NCI-H1694 treated with DMSO at 0.1 percent for 48 hours (cell line): ENCODE results near the gene CLIC4.
"Not testable (repeated sequence)": the region's sequence is repeated elsewhere in the genome, so short reads cannot be mapped to it uniquely, and the experiment has no call there.

Experiments
- DNase-seq: peaks from one replicate; lab custom pipeline; 2025; lab: John Stamatoyannopoulos, UW

The CLIC4 gene

GRCh38 chr1:24717887-24718650 is 27.2 kb upstream of the CLIC4 start:
- no peak for DNase-seq

- DNase-seq: no peak
Observed at GRCh38 chr1:24720152-24720551, 25.1 kb upstream of the CLIC4 start.

- no peak for DNase-seq
Observed at GRCh38 chr1:24721533-24721932, 23.7 kb upstream of the CLIC4 start.

- not testable (repeated sequence) for DNase-seq
Observed at GRCh38 chr1:24722073-24723035, 22.9 kb upstream of the CLIC4 start.

DNA sequence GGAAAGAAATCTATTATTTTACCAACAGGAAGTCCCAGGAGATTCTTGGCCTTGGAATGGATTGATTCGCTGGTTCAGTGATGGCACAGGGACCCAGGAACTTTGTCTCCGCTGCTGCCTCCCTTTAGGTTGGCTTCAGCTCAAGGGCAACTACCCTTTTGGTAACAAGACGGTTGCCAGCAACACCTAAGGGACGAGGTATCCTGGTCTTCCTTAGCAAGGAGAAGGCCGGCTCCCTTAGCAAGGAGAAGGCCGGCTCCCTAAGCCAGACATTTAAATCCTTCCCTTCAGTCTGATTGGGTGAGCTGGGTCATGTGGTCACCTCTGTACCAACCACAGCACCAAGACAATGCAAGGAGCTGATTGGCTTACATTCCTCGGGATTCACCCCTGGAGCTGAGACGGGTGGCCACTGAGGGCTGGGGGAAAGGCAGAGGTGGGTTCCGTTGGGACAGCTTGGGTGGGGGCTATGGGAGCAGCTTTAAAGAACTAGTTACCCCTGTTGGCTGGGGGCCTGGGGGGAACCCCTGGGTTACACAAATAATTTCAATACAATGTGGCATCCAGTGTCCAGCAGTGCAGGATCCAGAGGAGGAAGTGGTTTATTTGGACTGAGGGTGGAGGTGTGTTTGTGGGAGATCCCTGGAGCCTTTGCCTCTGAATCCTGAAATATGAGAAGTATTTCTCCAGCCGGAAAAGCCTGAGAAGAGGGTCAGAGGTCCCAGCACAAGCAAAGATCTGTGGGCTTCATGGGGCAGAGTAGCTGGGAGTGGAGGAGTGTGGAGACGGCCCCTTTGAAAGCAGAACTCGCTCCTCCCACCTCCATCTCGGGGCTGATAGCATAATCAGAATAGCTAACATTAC is 20.7 kb upstream of the CLIC4 start:
- DNase-seq: no peak

DNA sequence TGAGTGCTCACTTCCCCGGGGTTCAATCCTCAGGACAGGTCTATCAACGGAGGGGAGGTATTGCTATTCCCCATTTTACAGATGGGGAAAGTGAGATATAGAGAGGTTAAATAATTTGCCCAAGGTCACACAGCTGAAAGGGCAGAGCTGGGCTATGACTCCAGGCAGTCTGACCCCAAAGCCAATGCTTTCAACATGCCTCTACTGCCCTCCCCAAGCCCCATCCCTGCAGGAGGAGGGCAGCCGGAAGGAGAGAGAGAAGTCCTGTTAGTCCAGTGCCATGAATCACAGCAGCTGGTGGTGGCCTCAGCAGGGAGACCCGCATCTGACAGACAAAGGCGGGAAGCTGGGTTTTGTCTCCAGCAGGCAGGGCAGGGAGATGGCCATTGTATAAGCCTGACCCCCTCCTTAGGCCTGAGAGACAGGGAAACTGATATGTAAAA is 20.0 kb upstream of the CLIC4 start:
- DNase-seq: no peak

DNA sequence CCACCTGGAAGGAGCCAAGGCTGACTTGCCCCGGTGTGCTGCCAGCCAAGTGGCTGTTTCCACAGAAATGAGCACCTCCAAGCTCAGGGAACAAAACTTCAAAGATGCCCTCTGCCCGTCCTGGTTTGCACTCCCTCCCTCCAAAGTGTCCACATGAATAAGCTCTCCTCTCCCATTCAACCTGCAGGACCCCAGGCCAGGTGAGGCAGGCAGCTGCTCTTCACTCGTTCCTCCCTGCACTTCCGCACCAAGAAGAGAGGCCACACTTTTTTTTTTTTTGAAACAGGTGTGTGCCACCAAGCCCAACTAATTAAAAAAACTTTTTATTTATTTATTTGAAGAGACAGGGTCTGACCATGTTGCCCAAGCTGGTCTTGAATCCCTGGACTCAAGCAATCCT is 18.5 kb upstream of the CLIC4 start:
- no peak for DNase-seq

DNA sequence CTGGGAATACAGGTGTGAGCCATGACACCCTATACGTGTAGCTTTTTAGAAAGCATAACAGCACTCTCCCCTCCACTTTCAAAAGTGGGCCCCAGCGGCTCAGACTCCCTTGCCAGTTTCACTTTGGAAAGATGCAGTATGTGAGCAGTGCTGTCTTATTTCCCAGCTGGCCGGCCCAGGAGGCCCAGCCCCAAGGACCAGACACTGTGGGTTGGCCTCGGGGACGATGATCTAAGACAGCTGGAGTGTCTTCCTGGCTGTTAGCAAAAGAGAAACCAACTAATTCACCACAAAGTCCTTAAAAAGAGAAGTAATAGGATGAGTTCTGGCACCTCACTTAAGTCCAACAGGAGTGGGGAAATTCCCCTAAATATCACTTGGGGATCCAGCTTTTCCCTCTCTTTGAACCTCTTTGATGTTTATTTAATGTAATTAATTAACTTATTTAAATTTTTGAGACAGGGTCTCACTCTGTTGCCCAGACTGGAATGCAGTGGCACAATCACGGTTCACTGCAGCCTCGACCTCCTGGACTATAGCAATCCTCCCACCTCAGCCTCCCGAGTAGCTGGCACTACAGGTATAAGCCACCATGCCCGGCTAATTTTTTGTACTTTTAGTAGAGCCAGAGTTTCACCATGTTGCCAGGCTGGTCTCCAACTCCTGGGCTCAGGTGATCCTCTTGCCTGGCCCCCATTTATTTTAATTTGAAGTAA is 17.6 kb upstream of the CLIC4 start:
- no peak for DNase-seq

GRCh38 chr1:24728982-24729381 is 16.3 kb upstream of the CLIC4 start:
- DNase-seq: no peak

- DNase-seq: no peak
Observed at GRCh38 chr1:24732186-24732885, 12.9 kb upstream of the CLIC4 start.

- DNase-seq: not testable (repeated sequence)
Observed at GRCh38 chr1:24733342-24733741, 11.9 kb upstream of the CLIC4 start.

DNA sequence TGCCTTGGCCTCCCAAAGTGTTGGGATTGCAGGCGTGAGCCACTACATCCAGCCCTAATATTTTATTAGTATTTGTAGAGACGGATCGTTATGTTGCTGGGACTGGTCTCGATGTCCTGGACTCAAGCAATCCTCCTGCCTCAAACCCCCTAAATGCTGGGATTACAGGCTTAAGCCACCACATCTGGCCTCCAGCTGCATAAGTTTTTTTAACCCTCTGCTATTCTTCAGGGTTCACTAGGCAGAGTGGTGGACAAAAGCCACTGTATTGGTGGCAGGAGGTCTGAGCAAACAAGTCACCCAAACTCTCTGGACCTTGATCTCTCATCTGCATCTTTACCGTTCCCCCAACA is 10.1 kb upstream of the CLIC4 start:
- DNase-seq: no peak

- no peak for DNase-seq
Observed at GRCh38 chr1:24735509-24736375, 9.5 kb upstream of the CLIC4 start.

DNA sequence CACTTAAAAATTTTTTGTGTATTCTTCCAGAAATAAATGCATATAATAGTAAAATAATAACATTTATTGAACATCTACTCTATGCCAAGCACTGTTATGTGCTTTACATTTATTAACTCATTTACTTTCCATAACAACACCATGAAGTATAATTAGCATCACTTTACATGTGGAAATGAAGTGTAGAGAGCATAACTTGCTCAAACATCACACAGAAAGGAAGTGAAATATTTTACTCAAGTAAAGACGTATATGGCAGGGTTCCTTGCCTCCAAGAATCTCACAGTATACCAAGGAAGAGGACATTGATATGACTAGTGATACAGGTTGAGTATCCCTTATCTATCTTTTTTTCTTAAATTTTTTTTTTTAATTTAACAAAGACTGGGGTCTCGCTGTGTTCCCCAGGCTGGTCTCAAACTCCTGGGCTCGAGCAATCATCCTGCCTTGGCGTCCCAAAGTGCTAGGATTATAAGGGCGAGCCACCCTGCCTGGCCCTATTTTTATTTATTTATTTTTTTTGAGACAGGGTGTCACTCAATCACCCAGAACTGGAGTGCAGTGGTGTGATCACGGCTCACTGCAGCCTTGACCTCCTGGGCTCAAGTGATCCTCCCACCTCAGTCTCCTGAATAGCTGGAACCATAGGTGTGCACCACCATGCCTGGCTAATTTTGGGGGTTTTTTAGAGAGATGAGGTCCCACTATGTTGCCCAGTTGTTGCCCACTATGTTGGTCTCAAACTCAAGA is 7.7 kb upstream of the CLIC4 start:
- DNase-seq: no peak

GRCh38 chr1:24739241-24739640 is 6.0 kb upstream of the CLIC4 start:
- DNase-seq: no peak

- DNase-seq: no peak
Observed at GRCh38 chr1:24742090-24742938, 2.9 kb upstream of the CLIC4 start.

DNA sequence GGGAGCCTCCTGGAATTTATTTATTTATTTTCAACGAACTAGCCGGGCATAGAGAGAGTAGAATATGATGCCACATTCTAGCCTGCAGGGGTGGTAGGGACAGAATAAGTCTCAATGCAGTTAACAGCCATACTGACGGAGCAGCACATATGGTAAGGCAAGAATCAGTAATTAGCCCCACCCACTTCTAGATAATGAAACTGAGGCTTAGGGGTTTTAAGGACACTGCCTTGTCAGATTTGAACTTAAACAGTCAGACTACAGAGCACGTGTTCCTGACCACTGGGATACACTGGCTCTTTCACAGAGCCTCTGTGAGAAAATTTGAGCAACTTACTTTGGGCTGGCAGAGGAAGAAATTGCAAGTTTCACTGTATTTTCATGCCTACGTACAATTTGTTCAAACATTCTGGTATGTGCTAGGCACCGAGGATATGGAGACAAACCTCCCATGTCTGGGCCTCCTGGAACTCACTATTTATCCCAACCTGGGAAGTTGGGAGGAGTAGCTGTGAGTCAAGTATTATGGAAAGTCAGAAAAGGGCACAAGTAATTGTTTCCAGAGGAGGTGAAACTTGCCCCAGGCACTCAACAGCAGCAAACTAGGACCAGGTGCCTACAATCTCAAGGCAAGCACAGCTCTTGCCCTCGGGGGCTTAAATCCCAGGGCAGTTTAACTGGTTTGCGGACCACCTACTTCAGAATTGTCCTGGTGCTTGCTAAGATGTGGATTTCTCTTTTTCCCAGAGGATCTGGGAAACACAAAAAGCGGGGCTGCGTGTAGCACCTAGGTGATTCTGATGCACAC is 1.6 kb upstream of the CLIC4 start:
- no peak for DNase-seq
